Kidney (tissue), 14 donors: ENCODE measurements around the gene LGALS9. TPM values are rescaled to one million over a fixed set of nuclear protein-coding genes. Genes with fewer than 3 reads are reported as not detected.

Experiments
- DNase-seq, 5 donors: peaks; one replicate each; pipeline ENCODE4 v3.0.0-alpha.2; 2013 to 2020
- FAIRE-seq: peaks from 2 replicates; lab custom pipeline; 2012; peaks lifted over from hg19 to GRCh38; lab: Jason Lieb, UNC
- H3K27ac ChIP-seq, 2 donors: one replicate each; pipeline ENCODE4 v1.7.0; 2013; ENCODE audit warnings: low read depth in 2 of 2, low read length in 2 of 2, inconsistent platforms in 1 of 2
- H3K27me3 ChIP-seq: one replicate; pipeline ENCODE4 v1.7.1; 2013; ENCODE audit warnings: low read length, inconsistent platforms; ENCODE audit not compliant: control insufficient read depth, insufficient read depth
- H3K36me3 ChIP-seq, 3 donors: one replicate each; pipeline versions ENCODE4 v1.7.0 to v1.7.1; 2013; ENCODE audit warnings: low read length in 3 of 3, control low read depth in 1 of 3, inconsistent platforms in 1 of 3; ENCODE audit not compliant: insufficient read depth in 3 of 3, control insufficient read depth in 2 of 3
- H3K4me1 ChIP-seq, 3 donors: one replicate each; pipeline versions ENCODE4 v1.7.0 to v1.7.1; 2013; ENCODE audit warnings: low read length in 3 of 3, inconsistent platforms in 1 of 3, low read depth in 1 of 3; ENCODE audit not compliant: control insufficient read depth in 2 of 3, insufficient read depth in 2 of 3
- H3K4me3 ChIP-seq, 3 donors: one replicate each; pipeline versions ENCODE4 v1.7.0 to v1.8.1; 2013; ENCODE audit warnings: low read length in 3 of 3, control low read depth in 1 of 3, inconsistent platforms in 1 of 3
- H3K9ac ChIP-seq, 3 donors: one replicate each; pipeline versions ENCODE4 v1.7.0 to v1.7.1; 2013; ENCODE audit warnings: low read length in 3 of 3, control low read depth in 1 of 3, inconsistent platforms in 1 of 3
- H3K9me3 ChIP-seq, 3 donors: one replicate each; pipeline versions ENCODE4 v1.7.0 to v1.7.1; 2013; ENCODE audit warnings: low read length in 3 of 3, control low read depth in 1 of 3, inconsistent platforms in 1 of 3; ENCODE audit not compliant: control insufficient read depth in 2 of 3, insufficient read depth in 1 of 3
- CTCF ChIP-seq: IDR thresholded peaks from 3 replicates; pipeline ENCODE4 v1.5.1; 2012; ENCODE audit warnings: mild to moderate bottlenecking, moderate library complexity, borderline replicate concordance; ENCODE audit not compliant: insufficient read depth; ENCODE audit errors: extremely low read depth
- intact Hi-C: fragments of 100-400 bp; cut with DNase I; formaldehyde crosslinking; loops from one replicate; pipeline ENCODE4 v1.11.1; 2022
- polyA plus RNA-seq: library from polyadenylated mRNA; stranded (reverse); fragments of 350-450 nt; fragmentation: Illumina TruSeq; extraction: RNeasy Lipid Tissue Mini Kit (QIAGEN cat#74804); gene quantifications from one replicate; pipeline ENCODE4 v1.2.3, GENCODE V29; 2014; ENCODE audit warnings: low read depth, low replicate concordance; ENCODE audit not compliant: insufficient read depth
- total RNA-seq: library from RNA; stranded (reverse); fragmentation: NEBNext Ultra II Directional; extraction: Animal tissue kit (Norgen Biotek cat#: 25700); gene quantifications from one replicate; pipeline ENCODE4 v1.2.1, GENCODE V29; 2021
- donor health status: control.
- donor health status: control.
- donor health status: control.
- donor health status: control.
- donor health status: control.
- donor health status: DM: yes; HTN: yes; CAD: no.
- donor health status: Normal renal cell carcinoma (clear cell type).

The LGALS9 gene
- total and polyA plus RNA-seq, 2 donors from 2014 or later = 16.4 to 50.8 TPM

GRCh38 chr17:27622986-27623385, 8.0 kb upstream of the LGALS9 start:
- Histone ChIP-seq H3K9me3 (no peaks in the 10 kb centered on the region), H3K36me3 (peaks cover 0 to 49% (median 22%) of the 10 kb centered on the region in 3 donors), H3K4me1 (no peaks in the 10 kb centered on the region), H3K27ac (no peak overlapping the region), H3K9ac (no peak overlapping the region), H3K4me3 (no peak overlapping the region), H3K27me3 (no peaks in the 10 kb centered on the region)
- TF ChIP-seq CTCF = no peak
- FAIRE-seq (no peak), DNase-seq (peak in 1 of 5 donors; percentile 4)
- intact Hi-C loops = no loop called here

GRCh38 chr17:27623614-27624013, 7.4 kb upstream of the LGALS9 start:
- no peaks in the 10 kb centered on the region for H3K9me3 ChIP-seq
- no peaks in the 10 kb centered on the region for H3K4me1 ChIP-seq
- H3K9ac ChIP-seq = no peak overlapping the region
- peaks cover 0 to 43% (median 18%) of the 10 kb centered on the region in 3 donors for H3K36me3 ChIP-seq
- no peak overlapping the region for H3K27ac ChIP-seq
- DNase-seq (peak in 1 of 5 donors; percentile 20), FAIRE-seq (no peak)
- intact Hi-C loops = no loop called here
- H3K4me3 ChIP-seq = no peak overlapping the region
- no peaks in the 10 kb centered on the region for H3K27me3 ChIP-seq
- no peak for TF ChIP-seq CTCF

GRCh38 chr17:27624539-27624938, 6.4 kb upstream of the LGALS9 start:
- DNase-seq = peak in 1 of 5 donors; percentile 33
- H3K9me3 ChIP-seq = no peaks in the 10 kb centered on the region
- FAIRE-seq = no peak
- H3K9ac ChIP-seq = no peak overlapping the region
- no peak overlapping the region for H3K27ac ChIP-seq
- no peak for TF ChIP-seq CTCF
- no peak overlapping the region for H3K4me3 ChIP-seq
- H3K4me1 ChIP-seq = no peaks in the 10 kb centered on the region
- peaks cover 0 to 43% (median 18%) of the 10 kb centered on the region in 3 donors for H3K36me3 ChIP-seq
- intact Hi-C loops = no loop called here
- H3K27me3 ChIP-seq = no peaks in the 10 kb centered on the region

GRCh38 chr17:27625856-27626255, 5.1 kb upstream of the LGALS9 start:
- no peak overlapping the region for H3K4me3 ChIP-seq
- no peaks in the 10 kb centered on the region for H3K9me3 ChIP-seq
- H3K27me3 ChIP-seq = no peaks in the 10 kb centered on the region
- H3K36me3 ChIP-seq = peaks cover 0 to 33% (median 11%) of the 10 kb centered on the region in 3 donors
- no peak for FAIRE-seq
- no peak overlapping the region for H3K9ac ChIP-seq
- no peaks in the 10 kb centered on the region for H3K4me1 ChIP-seq
- no peak for TF ChIP-seq CTCF
- H3K27ac ChIP-seq = no peak overlapping the region
- intact Hi-C loops = no loop called here
- no peak for DNase-seq
